ENCODE data around the gene NT5C1B.
A peak's percentile ranks its signal among the peaks of the same experiment; 100 is the strongest.

Gene NT5C1B

DNA sequence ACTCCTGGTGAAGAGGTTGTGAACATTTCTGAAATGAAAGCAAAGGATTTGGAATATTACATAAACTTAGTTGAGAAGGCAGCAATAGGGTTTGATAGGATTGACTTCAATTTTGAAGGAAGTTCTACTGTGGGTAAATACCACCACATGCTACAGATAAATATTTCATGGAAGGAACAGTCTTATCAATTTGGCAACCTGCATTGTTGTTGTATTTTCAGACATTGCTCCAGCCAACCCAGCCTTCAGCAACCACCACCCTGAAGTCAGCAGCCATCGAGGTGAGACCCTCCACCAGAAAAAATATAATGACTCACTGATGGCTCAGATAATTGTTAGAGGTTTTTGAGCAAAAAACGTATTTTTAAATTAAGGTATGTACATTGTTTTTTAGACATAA, 38.9 kb downstream of the NT5C1B start:
- DNase-seq: no peak

DNA sequence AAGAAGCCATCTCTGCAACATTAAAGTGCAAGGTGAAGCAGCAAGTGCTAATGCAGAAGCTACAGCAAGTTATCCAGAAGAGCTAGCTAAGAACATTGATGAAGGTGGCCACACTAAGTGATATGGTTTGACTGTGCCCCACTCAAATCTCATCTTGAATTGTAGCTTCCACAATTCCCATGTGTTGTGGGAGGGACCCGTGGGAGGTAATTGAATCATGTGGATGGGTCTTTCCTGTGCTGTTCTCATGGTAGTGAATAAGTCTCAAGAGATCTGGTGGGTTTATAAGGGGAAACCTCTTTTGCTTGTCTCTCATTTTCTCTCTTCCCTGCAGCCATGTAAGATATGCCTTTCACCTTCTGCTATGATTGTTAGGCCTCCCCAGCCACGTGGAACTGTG, 40.3 kb downstream of the NT5C1B start:
- no peak for DNase-seq

GRCh38 chr2:18548621-18549020, 40.7 kb downstream of the NT5C1B start:
- no peak for DNase-seq

GRCh38 chr2:18546567-18546966, 42.8 kb downstream of the NT5C1B start:
- DNase-seq: no peak

DNA sequence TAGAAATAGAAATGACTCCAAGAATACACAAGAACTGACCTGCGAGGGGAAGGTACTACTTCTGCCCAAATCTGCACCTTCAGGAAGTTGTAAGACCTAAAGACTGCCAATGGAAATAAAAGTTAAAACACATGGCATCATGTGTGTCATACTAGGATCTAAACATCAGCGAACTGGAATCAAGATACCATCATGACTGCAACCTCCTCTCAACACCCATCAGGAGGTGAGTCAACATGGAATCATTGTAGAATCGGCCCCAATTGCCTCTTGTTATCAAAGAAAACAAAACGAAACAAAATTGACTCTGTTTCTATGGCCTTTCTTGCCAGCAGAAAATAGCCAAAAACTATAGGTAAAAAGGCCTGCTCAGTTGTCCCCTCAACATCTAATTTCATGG, 44.0 kb downstream of the NT5C1B start:
- no peak for DNase-seq

- DNase-seq: no peak
Observed at GRCh38 chr2:18544171-18544570, 45.2 kb downstream of the NT5C1B start.

DNA sequence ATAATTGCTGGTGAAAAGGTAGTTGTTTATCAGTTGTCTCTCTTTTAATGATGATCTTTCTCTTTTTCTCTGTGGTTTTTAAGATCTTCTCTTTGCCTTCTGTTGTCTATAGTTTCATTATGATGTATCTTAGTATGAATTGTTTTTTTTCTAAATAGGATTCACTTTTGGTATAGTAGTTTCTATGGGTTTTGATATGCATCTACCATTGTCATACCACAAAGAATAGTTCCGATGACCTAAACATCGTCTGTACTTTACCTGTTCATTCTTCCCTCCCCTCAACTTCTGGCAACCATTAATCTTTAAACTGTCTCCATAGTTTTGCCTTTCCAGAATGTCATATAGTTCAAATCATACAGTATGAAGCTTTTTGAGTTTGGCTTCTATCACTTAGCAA, 48.5 kb downstream of the NT5C1B start:
- DNase-seq: no peak

GRCh38 chr2:18536697-18537096, 52.7 kb downstream of the NT5C1B start:
- no peak for DNase-seq

DNA sequence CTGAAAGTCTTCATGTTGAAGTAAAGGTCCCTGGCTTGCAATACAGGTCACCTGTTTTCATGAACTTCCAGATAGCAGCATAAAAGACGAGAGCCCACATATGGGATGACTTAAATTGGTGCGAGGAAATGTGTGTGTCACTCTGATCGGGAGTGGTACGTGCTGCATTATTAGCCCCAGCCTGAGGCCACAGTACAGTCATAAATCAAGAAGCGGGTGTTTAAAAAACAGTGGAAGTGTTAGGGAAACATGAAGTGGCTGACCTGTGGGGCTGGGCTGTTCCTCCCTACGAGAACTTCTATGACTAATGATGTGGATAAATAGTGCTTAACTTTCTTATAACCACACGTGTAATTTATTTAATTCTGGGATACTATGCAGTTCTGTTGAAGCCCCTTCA, 53.3 kb downstream of the NT5C1B start:
- DNase-seq: no peak

GRCh38 chr2:18531194-18531593, 58.2 kb downstream of the NT5C1B start:
- DNase-seq: no peak

DNA sequence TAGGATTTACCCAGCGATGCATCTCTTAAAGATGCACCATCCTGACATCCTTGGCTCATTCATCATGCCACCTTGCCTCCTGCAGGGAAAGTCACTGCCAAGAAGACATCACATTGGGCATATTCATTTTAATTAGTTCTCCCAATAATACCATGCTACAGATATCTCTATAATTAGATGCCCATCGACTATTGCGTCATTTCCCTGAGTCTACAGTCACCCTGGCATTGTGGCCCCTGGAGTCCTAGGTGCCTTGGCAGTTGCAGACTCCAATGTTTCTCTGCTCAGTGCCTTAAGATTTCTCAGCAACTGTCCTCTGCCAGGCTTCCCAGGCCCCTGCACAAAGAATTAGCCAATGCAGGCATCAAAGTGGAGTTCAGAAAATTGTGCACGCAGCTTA, 61.5 kb downstream of the NT5C1B start:
- no peak for DNase-seq

DNA sequence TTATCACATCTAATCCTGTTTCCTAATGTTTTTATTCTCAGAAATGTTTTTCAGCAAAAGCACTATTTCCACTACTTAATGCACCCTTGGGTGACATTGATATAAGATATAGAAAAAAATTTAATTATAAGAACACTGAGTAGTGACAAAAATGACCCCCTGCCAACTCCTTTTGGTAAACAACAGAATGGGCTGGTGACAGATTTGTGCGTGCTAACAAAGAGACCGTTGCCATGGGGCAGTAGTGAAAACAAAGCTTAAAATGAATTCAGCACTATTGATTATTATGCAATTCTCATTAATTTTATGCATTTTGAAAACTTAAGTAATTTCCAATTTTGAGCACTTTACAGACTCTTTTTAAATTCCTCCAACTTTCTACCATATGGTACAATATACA, 62.0 kb downstream of the NT5C1B start:
- DNase-seq: no peak

DNA sequence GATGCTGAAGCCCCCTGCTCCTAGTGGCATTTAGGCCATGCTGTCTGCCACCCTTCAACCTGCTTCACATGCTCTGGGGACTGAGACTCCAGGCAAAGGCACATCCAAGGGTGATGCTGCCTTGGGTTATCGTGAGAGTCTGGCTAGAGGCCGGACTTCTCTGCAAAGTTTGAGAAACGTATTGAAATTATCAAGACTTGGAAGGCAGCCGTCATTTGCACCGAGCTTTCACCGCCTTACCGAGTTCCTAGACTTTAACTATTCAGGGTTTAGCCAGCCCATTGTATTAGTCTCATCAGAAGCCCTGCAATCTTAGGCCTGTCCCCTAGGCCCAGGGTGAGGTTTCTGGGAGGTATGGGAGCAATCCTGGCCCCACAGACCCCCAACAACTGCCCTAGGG, 62.9 kb downstream of the NT5C1B start:
- DNase-seq: no peak

- no peak for DNase-seq
Observed at GRCh38 chr2:18525852-18526251, 63.5 kb downstream of the NT5C1B start.

DNA sequence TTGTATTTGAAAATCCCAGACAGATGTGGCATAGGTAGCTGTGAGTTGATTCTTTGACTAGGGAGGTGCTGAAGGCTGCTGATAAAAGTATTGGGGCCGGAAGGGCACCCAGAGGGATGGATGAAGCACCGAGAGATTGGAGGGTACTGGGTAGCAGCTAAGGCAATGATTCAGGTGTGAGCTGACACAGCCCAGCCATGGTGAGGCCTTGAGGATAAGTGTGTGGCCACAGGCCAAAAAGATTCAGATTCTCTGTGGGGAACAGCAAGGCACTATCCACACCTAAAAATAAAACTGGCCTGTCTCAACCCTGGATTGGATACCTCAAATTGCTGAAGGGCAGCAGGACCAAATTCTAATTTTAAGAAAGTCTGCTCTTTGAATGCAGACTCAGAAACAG, 64.1 kb downstream of the NT5C1B start:
- no peak for DNase-seq

GRCh38 chr2:18522484-18523146, 66.8 kb downstream of the NT5C1B start:
- DNase-seq: no peak

- peak; percentile 50 for DNase-seq
Observed at GRCh38 chr2:18520451-18521425, 68.6 kb downstream of the NT5C1B start.

- DNase-seq: no peak
Observed at GRCh38 chr2:18519914-18520450, 69.4 kb downstream of the NT5C1B start.

GRCh38 chr2:18518116-18519111, 71.0 kb downstream of the NT5C1B start:
- no peak for DNase-seq

- DNase-seq: no peak
Observed at GRCh38 chr2:18517386-18517785, 72.0 kb downstream of the NT5C1B start.

- DNase-seq: no peak
Observed at GRCh38 chr2:18516112-18516511, 73.3 kb downstream of the NT5C1B start.

All from activated effector memory CD4-positive, alpha-beta T cell treated with Interleukin-2 at 50 U/mL for 16 hours (primary cell).